B cell (primary cell): ENCODE measurements around the gene RSPH4A. TPM values are rescaled to one million over a fixed set of nuclear protein-coding genes. Genes with fewer than 3 reads are reported as not detected.

ENCODE experiments used
- ATAC-seq: fragments of 200-7000 bp; cut with Tn5 transposase; one replicate; pipeline ENCODE4 v1.10.0; 2021; ENCODE audit warnings: low read depth, mild to moderate bottlenecking, moderate number of reproducible peaks, moderate library complexity
- CTCF ChIA-PET: fragments of 350-600 bp; sonication (Branson Sonifier 250); formaldehyde crosslinking; loops from one replicate; lab custom pipeline; 2021; ENCODE audit warnings: antibody characterized with exemption, inconsistent platforms; lab: Charles Lee
- POLR2A ChIA-PET: fragments of 350-600 bp; sonication (Branson Sonifier 250); formaldehyde crosslinking; loops from one replicate; lab custom pipeline; 2021; ENCODE audit warnings: antibody characterized with exemption; lab: Charles Lee
- DNase-seq: peaks from one replicate; pipeline ENCODE4 v3.0.0; 2013
- H2AFZ ChIP-seq: 2 replicates; pipeline ENCODE4 v1.6.1; 2012; ENCODE audit warnings: mild to moderate bottlenecking, low read depth, low read length; ENCODE audit not compliant: insufficient read depth, poor library complexity, severe bottlenecking
- H3K27ac ChIP-seq, 2 donors: 1 replicate in 1 of 2; 2 replicates in 1 of 2; pipeline ENCODE4 v1.5.1; 2012 to 2013; ENCODE audit warnings: low read length in 2 of 2, mild to moderate bottlenecking in 2 of 2, moderate library complexity in 1 of 2
- H3K27me3 ChIP-seq, 4 experiments: fragments of 200-600 bp in 1 of 4; sonication (generic) in 1 of 4; replicated peaks in 1 of 4; 1 replicate in 2 of 4; 2 replicates in 2 of 4; pipeline versions ENCODE4 v1.6.1 to v1.7.0; 2013 to 2016; ENCODE audit warnings: low read length in 3 of 4, mild to moderate bottlenecking in 2 of 4, mixed read lengths in 1 of 4, moderate library complexity in 1 of 4; ENCODE audit not compliant: insufficient read depth in 4 of 4, control insufficient read depth in 3 of 4; ENCODE audit errors: control extremely low read depth in 1 of 4
- H3K36me3 ChIP-seq, 2 experiments: replicated peaks in 1 of 2; 1 replicate in 1 of 2; 2 replicates in 1 of 2; pipeline versions ENCODE4 v1.6.1 to v1.7.1; 2013; ENCODE audit warnings: low read length in 1 of 2; ENCODE audit not compliant: insufficient read depth in 2 of 2, control insufficient read depth in 1 of 2; ENCODE audit errors: control extremely low read depth in 1 of 2, extremely low read depth in 1 of 2
- H3K4me1 ChIP-seq, 2 donors: fragments of 200-600 bp in 1 of 2; sonication (generic) in 1 of 2; 1 replicate in 1 of 2; 2 replicates in 1 of 2; pipeline versions ENCODE4 v1.5.1 to v1.6.1; 2013 to 2017; ENCODE audit warnings: low read length in 2 of 2; ENCODE audit not compliant: control insufficient read depth in 2 of 2, insufficient read depth in 2 of 2
- H3K4me2 ChIP-seq: replicated peaks from 2 replicates; pipeline ENCODE3; 2012; ENCODE audit warnings: mild to moderate bottlenecking, low read depth, low read length; ENCODE audit not compliant: poor library complexity, severe bottlenecking
- H3K4me3 ChIP-seq, 5 experiments: fragments of 200-600 bp in 1 of 5; sonication (generic) in 1 of 5; 1 replicate in 3 of 5; 2 replicates in 2 of 5; pipeline versions ENCODE4 v1.5.1 to v1.7.0; 2011 to 2016; ENCODE audit warnings: low read length in 4 of 5, mild to moderate bottlenecking in 4 of 5, low read depth in 2 of 5, control low read depth in 1 of 5, moderate library complexity in 1 of 5; ENCODE audit not compliant: insufficient read depth in 1 of 5; ENCODE audit errors: control extremely low read depth in 1 of 5, extremely low read depth in 1 of 5
- H3K79me2 ChIP-seq: fragments of 200-600 bp; sonication (generic); one replicate; pipeline ENCODE4 v1.6.0; 2016; ENCODE audit warnings: low read length; ENCODE audit not compliant: control insufficient read depth, insufficient read depth
- H3K9ac ChIP-seq: fragments of 200-600 bp; sonication (generic); 2 replicates; pipeline ENCODE4 v1.6.1; 2017; ENCODE audit warnings: mild to moderate bottlenecking, low read length, moderate library complexity
- H3K9me3 ChIP-seq, 3 donors: one replicate each; pipeline versions ENCODE4 v1.6.1 to v1.7.1; 2013; ENCODE audit warnings: low read length in 2 of 3; ENCODE audit not compliant: control insufficient read depth in 2 of 3, insufficient read depth in 1 of 3; ENCODE audit errors: control extremely low read depth in 1 of 3
- H4K20me1 ChIP-seq: 2 replicates; pipeline ENCODE4 v1.6.0; 2012; ENCODE audit warnings: mild to moderate bottlenecking, low read length; ENCODE audit not compliant: insufficient read depth, control insufficient read depth, poor library complexity, severe bottlenecking
- H3K27ac Mint-ChIP-seq: one replicate; pipeline ENCODE4 v1.8.0; 2021; ENCODE audit warnings: mixed read lengths
- H3K27me3 Mint-ChIP-seq: one replicate; pipeline ENCODE4 v1.8.0; 2021; ENCODE audit warnings: mixed read lengths
- H3K4me1 Mint-ChIP-seq: one replicate; pipeline ENCODE4 v1.8.0; 2021; ENCODE audit warnings: mixed read lengths
- H3K4me3 Mint-ChIP-seq: one replicate; pipeline ENCODE4 v1.8.0; 2021; ENCODE audit warnings: mixed read lengths
- H3K9me3 Mint-ChIP-seq: one replicate; pipeline ENCODE4 v1.8.0; 2022; ENCODE audit warnings: mixed read lengths; ENCODE audit not compliant: insufficient read depth
- EZH2 ChIP-seq: IDR thresholded peaks from 2 replicates; pipeline ENCODE4 v1.6.1; 2012; ENCODE audit warnings: borderline replicate concordance, low read depth, mild to moderate bottlenecking, moderate library complexity, low read length; ENCODE audit not compliant: insufficient read depth, poor library complexity, severe bottlenecking
- WGBS: methylation state at CpG from one replicate; pipeline ENCODE4 v1.1.5; 2013; ENCODE audit warnings: missing lambda C conversion rate; ENCODE audit not compliant: insufficient coverage; 5-methylcytosine and 5-hydroxymethylcytosine counted together
- intact Hi-C: fragments of 100-400 bp; cut with micrococcal nuclease; formaldehyde crosslinking; loops from one replicate; pipeline ENCODE4 v1.10.0; 2022
- polyA plus RNA-seq: library from polyadenylated mRNA; depleted of rRNA; stranded (reverse); fragments of >200 nt; gene quantifications from 2 replicates; pipeline ENCODE4 v1.2.3, GENCODE V29; 2012
- total RNA-seq, 2 donors: library from RNA; stranded (reverse); fragments of 120-200 nt in 1 of 2; gene quantifications; 1 replicate in 1 of 2; 2 replicates in 1 of 2; pipeline versions ENCODE4 v1.2.3 to v1.2.4, GENCODE V29; 2013 to 2022
- TF ChIP-seq, protein P1 (sequence below): fragments of 200-600 bp; IDR thresholded peaks from one replicate; pipeline ENCODE4 v1.8.0; 2022; ENCODE audit warnings: antibody characterized with exemption, mild to moderate bottlenecking

Gene RSPH4A
- total and polyA plus RNA-seq, 2 donors (not counting 1 experiment from before 2014, with no cell fraction given), result 0.25 to 0.69 TPM

DNA sequence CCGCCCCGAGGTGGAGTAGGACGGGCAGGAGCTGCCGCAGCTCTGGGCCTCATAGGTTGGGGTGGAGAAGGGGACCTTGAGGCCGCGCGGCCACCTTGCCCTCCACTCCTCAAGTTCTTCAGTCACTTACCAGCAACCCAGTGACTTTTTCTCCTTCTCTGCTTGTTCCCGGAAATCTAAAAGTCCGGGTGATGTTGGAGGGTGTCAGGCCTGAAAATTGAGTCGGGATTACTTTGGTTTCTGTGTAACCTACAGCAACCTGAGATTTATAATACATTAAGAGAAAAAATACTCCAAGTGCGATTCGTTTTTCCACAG, 44.6 kb upstream of the RSPH4A start:
- ChIA-PET POLR2A (interaction anchor here (1.4 to 2.8 kb wide), 4 partner anchors 289 to 471 kb away, joined by 4 to 17 read pairs (median 8); partner anchors contain the start of genes NT5DC1, TSPYL1 and TSPYL4), CTCF (interaction anchor here (0.7 to 4.6 kb wide), 14 partner anchors 9 to 353 kb away, joined by 3 to 34 read pairs (median 4); partner anchors contain the start of gene TSPYL1)
- Histone ChIP-seq H3K9ac (peak overlapping the region; percentile 98), H3K27ac (peak overlapping the region; percentile 83 to 96), H3K4me1 (peaks cover 24% of the 10 kb centered on the region in 2 donors), H3K9me3 (no peaks in the 10 kb centered on the region), H3K79me2 (peaks cover 48% of the 10 kb centered on the region), H3K36me3 (peaks cover 2 to 10% of the 10 kb centered on the region in 2 experiments), H3K27me3 (no peaks in the 10 kb centered on the region), H4K20me1 (no peaks in the 10 kb centered on the region), H3K4me3 (peak overlapping the region; percentile 81 to 93 (median 83)), H3K4me2 (peak overlapping the region; percentile 89), H2AFZ (peak overlapping the region; percentile 94)
- peak overlapping the region; percentile 97 for H3K27ac Mint-ChIP-seq
- WGBS, result no CpG with 5 or more reads among the region's 12 CpGs
- H3K4me1 Mint-ChIP-seq, result peaks cover 40% of the 10 kb centered on the region
- no peaks in the 10 kb centered on the region for H3K9me3 Mint-ChIP-seq
- no peak for TF ChIP-seq EZH2
- TF ChIP-seq, protein P1, sequence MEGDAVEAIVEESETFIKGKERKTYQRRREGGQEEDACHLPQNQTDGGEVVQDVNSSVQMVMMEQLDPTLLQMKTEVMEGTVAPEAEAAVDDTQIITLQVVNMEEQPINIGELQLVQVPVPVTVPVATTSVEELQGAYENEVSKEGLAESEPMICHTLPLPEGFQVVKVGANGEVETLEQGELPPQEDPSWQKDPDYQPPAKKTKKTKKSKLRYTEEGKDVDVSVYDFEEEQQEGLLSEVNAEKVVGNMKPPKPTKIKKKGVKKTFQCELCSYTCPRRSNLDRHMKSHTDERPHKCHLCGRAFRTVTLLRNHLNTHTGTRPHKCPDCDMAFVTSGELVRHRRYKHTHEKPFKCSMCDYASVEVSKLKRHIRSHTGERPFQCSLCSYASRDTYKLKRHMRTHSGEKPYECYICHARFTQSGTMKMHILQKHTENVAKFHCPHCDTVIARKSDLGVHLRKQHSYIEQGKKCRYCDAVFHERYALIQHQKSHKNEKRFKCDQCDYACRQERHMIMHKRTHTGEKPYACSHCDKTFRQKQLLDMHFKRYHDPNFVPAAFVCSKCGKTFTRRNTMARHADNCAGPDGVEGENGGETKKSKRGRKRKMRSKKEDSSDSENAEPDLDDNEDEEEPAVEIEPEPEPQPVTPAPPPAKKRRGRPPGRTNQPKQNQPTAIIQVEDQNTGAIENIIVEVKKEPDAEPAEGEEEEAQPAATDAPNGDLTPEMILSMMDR, result no peak
- no peaks in the 10 kb centered on the region for H3K27me3 Mint-ChIP-seq
- H3K4me3 Mint-ChIP-seq, result peak overlapping the region; percentile 97
- ATAC-seq (no peak), DNase-seq (no peak)
- intact Hi-C loops, result loop anchor here (1.0 kb wide), 7 partner anchors 45 to 470 kb away; partner anchors contain the start of genes KPNA5, RSPH4A, TSPYL1 and TSPYL4

DNA sequence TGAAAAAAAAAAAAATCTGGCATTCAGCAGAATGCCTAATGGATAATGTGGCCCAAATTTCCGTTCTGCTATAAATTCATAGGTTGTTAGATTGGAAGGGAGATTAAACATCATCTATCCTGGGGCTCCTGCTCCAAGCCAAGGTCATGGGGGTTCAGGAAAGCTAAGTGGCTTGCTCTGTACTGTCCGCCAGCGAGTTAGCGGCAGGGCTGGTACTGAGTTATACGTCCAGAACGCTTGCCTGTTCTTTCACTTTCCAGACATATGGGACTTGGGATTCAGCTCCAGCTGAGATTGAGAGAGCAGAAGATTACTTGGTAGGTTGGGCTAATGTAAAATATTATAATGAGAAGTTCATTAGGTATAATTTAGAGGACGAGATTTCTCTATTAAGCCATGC, 44.1 kb upstream of the RSPH4A start:
- ATAC-seq, result no peak
- peak overlapping the region; percentile 94 for H2AFZ ChIP-seq
- peaks cover 53% of the 10 kb centered on the region for H3K79me2 ChIP-seq
- TF ChIP-seq, protein P1, result no peak
- no peak for TF ChIP-seq EZH2
- peak overlapping the region; percentile 98 for H3K9ac ChIP-seq
- POLR2A ChIA-PET, result interaction anchor here (1.4 to 2.8 kb wide), 4 partner anchors 290 to 471 kb away, joined by 4 to 17 read pairs (median 8); partner anchors contain the start of genes NT5DC1, TSPYL1 and TSPYL4
- no peaks in the 10 kb centered on the region for H3K27me3 ChIP-seq
- peak overlapping the region; percentile 97 for H3K27ac Mint-ChIP-seq
- DNase-seq, result peak; percentile 31
- intact Hi-C loops, result no loop called here
- CTCF ChIA-PET, result interaction anchor here (1.1 to 4.6 kb wide), 8 partner anchors 9 to 317 kb away, joined by 3 to 34 read pairs (median 5); partner anchors contain the start of gene TSPYL1
- peak overlapping the region; percentile 97 for H3K4me3 Mint-ChIP-seq
- peak overlapping the region; percentile 83 to 96 for H3K27ac ChIP-seq
- no peaks in the 10 kb centered on the region for H3K9me3 Mint-ChIP-seq
- peaks cover 5 to 13% of the 10 kb centered on the region in 2 experiments for H3K36me3 ChIP-seq
- H3K4me2 ChIP-seq, result peak overlapping the region; percentile 89
- H3K4me3 ChIP-seq, result peak overlapping the region; percentile 81 to 93 (median 83)
- no peaks in the 10 kb centered on the region for H3K9me3 ChIP-seq
- H3K4me1 Mint-ChIP-seq, result peaks cover 40% of the 10 kb centered on the region
- no peaks in the 10 kb centered on the region for H3K27me3 Mint-ChIP-seq
- peaks cover 24% of the 10 kb centered on the region in 2 donors for H3K4me1 ChIP-seq
- H4K20me1 ChIP-seq, result no peaks in the 10 kb centered on the region
- WGBS, result 3% methylated on average over 6 of the region's 7 CpGs
